ENCODE measurements around the gene TREML2. TPM values are rescaled to one million over a fixed set of nuclear protein-coding genes. Genes with fewer than 3 reads are reported as not detected.

Gene TREML2
- total RNA-seq, 1 donor from 2014 or later: not detected

DNA sequence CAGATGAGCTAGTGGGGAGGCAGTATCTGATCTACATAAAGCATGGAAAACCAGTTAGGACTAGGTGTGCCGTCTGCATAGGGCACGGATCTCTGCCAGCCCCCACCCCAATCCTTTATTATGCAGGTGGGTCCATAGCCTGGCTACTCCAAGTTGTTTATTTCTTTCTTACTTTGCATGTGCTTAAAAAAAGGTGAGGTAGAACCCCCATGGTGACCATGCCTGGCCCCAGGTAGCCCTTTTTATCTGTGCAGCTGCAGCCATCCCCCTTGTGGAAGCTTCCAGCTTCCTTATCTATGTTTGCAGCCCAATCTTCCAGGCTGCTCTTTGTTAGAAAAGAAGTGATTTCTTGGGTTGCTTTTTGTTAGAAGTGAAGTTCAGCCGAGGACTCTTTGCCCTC is 29.0 kb downstream of the TREML2 start:
- DNase-seq (ENCODE audit: low spot score in 2 of 2): no peak
- H3K9me3 ChIP-seq: no peaks in the 10 kb centered on the region

GRCh38 chr6:41170547-41171160 is 30.3 kb downstream of the TREML2 start:
- Histone ChIP-seq H3K27ac (no peak overlapping the region), H3K36me3 (no peaks in the 10 kb centered on the region), H3K9me3 (no peaks in the 10 kb centered on the region), H3K4me1 (no peaks in the 10 kb centered on the region), H3K4me3 (no peak overlapping the region), H3K27me3 (no peaks in the 10 kb centered on the region)
- no peak for DNase-seq (ENCODE audit: low spot score in 2 of 2)
- no peak for TF ChIP-seq CTCF (IDR thresholded peaks at IDR 0.05)
- intact Hi-C loops (cut with DNase I): no loop called here

More for the DNA sequence above, 29.0 kb downstream of the TREML2 start:
- Histone ChIP-seq H3K27me3 (no peaks in the 10 kb centered on the region), H3K27ac (no peak overlapping the region), H3K4me1 (no peaks in the 10 kb centered on the region), H3K4me3 (no peak overlapping the region), H3K36me3 (no peaks in the 10 kb centered on the region)
- no peak for TF ChIP-seq CTCF (IDR thresholded peaks at IDR 0.05)
- intact Hi-C loops (cut with DNase I): no loop called here

GRCh38 chr6:41167173-41167963 is 33.6 kb downstream of the TREML2 start:
- no peak for TF ChIP-seq CTCF (IDR thresholded peaks at IDR 0.05)
- no peaks in the 10 kb centered on the region for H3K27me3 ChIP-seq
- no peaks in the 10 kb centered on the region for H3K9me3 ChIP-seq
- no peak overlapping the region for H3K4me3 ChIP-seq
- intact Hi-C loops (cut with DNase I): no loop called here
- no peaks in the 10 kb centered on the region for H3K4me1 ChIP-seq
- no peak overlapping the region for H3K27ac ChIP-seq
- H3K36me3 ChIP-seq: no peaks in the 10 kb centered on the region
- no peak for DNase-seq (ENCODE audit: low spot score in 2 of 2)

GRCh38 chr6:41164551-41165120 is 36.3 kb downstream of the TREML2 start:
- no peaks in the 10 kb centered on the region for H3K4me1 ChIP-seq
- H3K4me3 ChIP-seq: no peak overlapping the region
- H3K27me3 ChIP-seq: no peaks in the 10 kb centered on the region
- intact Hi-C loops (cut with DNase I): no loop called here
- no peak for TF ChIP-seq CTCF (IDR thresholded peaks at IDR 0.05)
- H3K36me3 ChIP-seq: no peaks in the 10 kb centered on the region
- no peak for DNase-seq (ENCODE audit: low spot score in 2 of 2)
- no peaks in the 10 kb centered on the region for H3K9me3 ChIP-seq
- H3K27ac ChIP-seq: no peak overlapping the region

GRCh38 chr6:41163419-41163717 is 37.6 kb downstream of the TREML2 start:
- H3K27ac ChIP-seq: no peak overlapping the region
- DNase-seq (ENCODE audit: low spot score in 2 of 2): no peak
- TF ChIP-seq CTCF (IDR thresholded peaks at IDR 0.05): no peak
- H3K9me3 ChIP-seq: no peaks in the 10 kb centered on the region
- H3K4me1 ChIP-seq: no peaks in the 10 kb centered on the region
- H3K4me3 ChIP-seq: no peak overlapping the region
- no peaks in the 10 kb centered on the region for H3K36me3 ChIP-seq
- intact Hi-C loops (cut with DNase I): no loop called here
- H3K27me3 ChIP-seq: no peaks in the 10 kb centered on the region

Data from ascending aorta (tissue), 2 donors.